GM12878 (cell line): ENCODE data around the gene ZBTB7B. TPM values are rescaled to one million over a fixed set of nuclear protein-coding genes. Genes with fewer than 3 reads are reported as not detected.

Experiments
- ATF3 ChIP-seq: IDR thresholded peaks from 2 replicates; pipeline ENCODE4 v1.6.1; 2011; ENCODE audit warnings: low read depth, mild to moderate bottlenecking, low read length, moderate library complexity, borderline replicate concordance; ENCODE audit errors: extremely low read depth
- BCLAF1 ChIP-seq: fragments of 450-650 bp; IDR thresholded peaks from 2 replicates; pipeline ENCODE4 v1.6.1; 2017; ENCODE audit warnings: antibody characterized with exemption, mild to moderate bottlenecking, moderate library complexity
- ETV6 ChIP-seq, 2 experiments: fragments of 450-650 bp in 1 of 2; IDR thresholded peaks in 1 of 2; conservative IDR thresholded peaks in 1 of 2; 2 replicates each; pipeline ENCODE4 v1.6.1; 2014; ENCODE audit warnings: antibody characterized with exemption in 1 of 2, borderline replicate concordance in 1 of 2, low read depth in 1 of 2, mild to moderate bottlenecking in 1 of 2, moderate library complexity in 1 of 2
- IRF5 ChIP-seq: fragments of 450-650 bp; IDR thresholded peaks from 2 replicates; pipeline ENCODE4 v1.6.1; 2017; ENCODE audit warnings: borderline replicate concordance
- MTA3 ChIP-seq: IDR thresholded peaks from 2 replicates; pipeline ENCODE4 v1.6.1; 2012; ENCODE audit warnings: low read length, inconsistent platforms, borderline replicate concordance
- NFIC ChIP-seq: IDR thresholded peaks from 2 replicates; pipeline ENCODE4 v1.6.1; 2012; ENCODE audit warnings: low read depth, mild to moderate bottlenecking, inconsistent platforms, low read length, moderate library complexity
- NKRF ChIP-seq: fragments of 450-650 bp; conservative IDR thresholded peaks from 2 replicates; pipeline ENCODE4 v1.6.1; 2017; ENCODE audit warnings: mild to moderate bottlenecking, moderate library complexity
- NR2F1 ChIP-seq: fragments of 450-650 bp; conservative IDR thresholded peaks from 2 replicates; pipeline ENCODE4 v1.6.1; 2017; ENCODE audit warnings: mild to moderate bottlenecking
- PAX5 ChIP-seq: IDR thresholded peaks from 2 replicates; pipeline ENCODE4 v1.6.1; 2011; ENCODE audit warnings: low read depth, low read length, borderline replicate concordance
- PBX3 ChIP-seq: IDR thresholded peaks from 2 replicates; pipeline ENCODE4 v1.6.1; 2011; ENCODE audit warnings: mild to moderate bottlenecking, low read depth, low read length, moderate library complexity; ENCODE audit not compliant: insufficient replicate concordance
- SIN3A ChIP-seq: IDR thresholded peaks from 2 replicates; pipeline ENCODE4 v1.6.1; 2012; ENCODE audit warnings: low read depth, low read length, improper control_type of control experiment
- SKIL ChIP-seq: fragments of 450-650 bp; IDR thresholded peaks from 2 replicates; pipeline ENCODE4 v1.6.1; 2017; ENCODE audit warnings: mild to moderate bottlenecking, low read depth, inconsistent platforms; ENCODE audit not compliant: poor library complexity, severe bottlenecking
- SUPT20H ChIP-seq: IDR thresholded peaks from 2 replicates; pipeline ENCODE4 v1.6.1; 2011; ENCODE audit warnings: low read depth, mild to moderate bottlenecking, low read length, moderate library complexity, borderline replicate concordance; ENCODE audit not compliant: control insufficient read depth
- TARDBP ChIP-seq: IDR thresholded peaks from 2 replicates; pipeline ENCODE4 v1.6.1; 2016; ENCODE audit warnings: borderline replicate concordance
- YBX1 ChIP-seq: fragments of 450-650 bp; IDR thresholded peaks from 2 replicates; pipeline ENCODE4 v1.6.1; 2016; ENCODE audit warnings: antibody characterized with exemption
- YY1 ChIP-seq: IDR thresholded peaks from 2 replicates; pipeline ENCODE4 v1.6.1; 2011; ENCODE audit warnings: low read depth, mild to moderate bottlenecking, low read length
- ZNF24 ChIP-seq: fragments of 450-650 bp; IDR thresholded peaks from 2 replicates; pipeline ENCODE4 v1.6.1; 2017; ENCODE audit warnings: antibody characterized with exemption, mild to moderate bottlenecking
- ZNF622 ChIP-seq: fragments of 450-650 bp; IDR thresholded peaks from 2 replicates; pipeline ENCODE4 v1.6.1; 2017; ENCODE audit warnings: mild to moderate bottlenecking, inconsistent platforms
- polyA plus RNA-seq, 11 experiments: library from polyadenylated mRNA; depleted of rRNA in 4 of 11; unstranded in 6 of 11; stranded (reverse) in 5 of 11; fragments of >200 nt; fragmentation: Nextera tagmentation in 4 of 11; fragmentation: Illumina TruSeq in 1 of 11; extraction: Ambion mirVana in 4 of 11; extraction: Trizol in 1 of 11; gene quantifications; 1 replicate in 1 of 11; 2 replicates in 10 of 11; pipeline versions ENCODE4 v1.2.1 to v1.2.3, GENCODE V29; 2011 to 2016; ENCODE audit warnings: inconsistent platforms in 2 of 11, missing spikeins in 2 of 11, low read depth in 1 of 11
- total RNA-seq, 4 experiments: library from RNA; depleted of rRNA in 3 of 4; stranded (reverse); fragments of >200 nt in 3 of 4; fragmentation: Illumina TruSeq in 1 of 4; extraction: Trizol in 1 of 4; gene quantifications; 2 replicates each; pipeline versions ENCODE4 v1.2.1 to v1.2.3, GENCODE V29; 2013 to 2021

Gene ZBTB7B
- total and polyA plus RNA-seq, 10 of the 15 experiments (the other 5 are each of a cell fraction or from before 2014, with no cell fraction given): 0.11 to 44.9 (median 11.3) TPM

GRCh38 chr1:155064111-155064831 lies 61.7 kb downstream of the ZBTB7B start (continued):
- TF ChIP-seq IRF5 (no peak), PBX3 (no peak), MTA3 (no peak), NFIC (no peak), TARDBP (no peak), SIN3A (no peak), NKRF (0 out of 2 replicates have a peak, but pooled peaks have one; percentile 3), SUPT20H (no peak), ZNF622 (no peak), YBX1 (no peak), PAX5 (no peak), ATF3 (no peak), ZNF24 (no peak), ETV6 (conservative IDR thresholded peaks at IDR 0.05 in 1 of 2, IDR thresholded peaks at IDR 0.05 in 1 of 2; ENCODE audit: borderline replicate concordance in 1 of 2, low read depth in 1 of 2) (no peak), BCLAF1 (no peak), YY1 (no peak), NR2F1 (peak; percentile 52; the same call in 1 of the 2 replicates), SKIL (peak; percentile 28)
